Measurements from ENCODE around the gene IGF1.
"Not testable (repeated sequence)": the region's sequence is repeated elsewhere in the genome, so short reads cannot be mapped to it uniquely, and the experiment has no call there.

Gene IGF1

DNA sequence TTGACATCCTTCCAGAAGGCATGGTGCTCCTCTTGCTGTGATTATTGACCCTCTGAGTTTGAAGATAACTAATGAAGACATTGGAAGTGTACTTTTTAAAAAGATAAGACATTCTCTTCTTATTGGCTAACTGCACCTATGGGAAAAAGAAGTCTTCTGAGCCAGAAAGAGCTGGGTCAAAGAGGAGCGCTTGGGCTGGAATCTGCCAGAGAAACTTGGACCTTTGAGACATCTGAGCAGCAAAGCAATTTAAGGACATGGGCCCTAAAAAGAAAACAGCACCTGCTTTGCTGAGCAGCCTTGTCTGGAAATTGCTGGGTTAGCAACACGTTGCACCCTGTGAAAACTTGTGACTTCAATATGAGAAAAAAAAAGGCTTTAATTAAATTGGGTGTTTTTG is 27.8 kb downstream of the IGF1 start:
- no peak overlapping the region for H3K4me3 ChIP-seq (ENCODE audit: insufficient read length, low read depth)
- TF ChIP-seq YY1 (IDR thresholded peaks at IDR 0.05; ENCODE audit: insufficient read depth, insufficient read length) (no peak), SUZ12 (IDR thresholded peaks at IDR 0.05; ENCODE audit: extremely low read depth, insufficient read depth, insufficient read length) (no peak), ZNF274 (IDR thresholded peaks at IDR 0.05; ENCODE audit: low read depth, low read length) (no peak)
- H3K4me1 ChIP-seq (ENCODE audit: insufficient read depth, insufficient read length) = no peaks in the 10 kb centered on the region
- H3K9ac ChIP-seq (ENCODE audit: insufficient read length, low read depth) = no peak overlapping the region
- no peaks in the 10 kb centered on the region for H3K36me3 ChIP-seq (ENCODE audit: insufficient read depth, insufficient read length, low read length)
- H3K9me3 ChIP-seq (ENCODE audit: insufficient read depth, low read length) = no peaks in the 10 kb centered on the region
- H3K27me3 ChIP-seq (ENCODE audit: insufficient read depth, insufficient read length) = no peaks in the 10 kb centered on the region
- no peak for DNase-seq (ENCODE audit: low read depth, low spot score)

DNA sequence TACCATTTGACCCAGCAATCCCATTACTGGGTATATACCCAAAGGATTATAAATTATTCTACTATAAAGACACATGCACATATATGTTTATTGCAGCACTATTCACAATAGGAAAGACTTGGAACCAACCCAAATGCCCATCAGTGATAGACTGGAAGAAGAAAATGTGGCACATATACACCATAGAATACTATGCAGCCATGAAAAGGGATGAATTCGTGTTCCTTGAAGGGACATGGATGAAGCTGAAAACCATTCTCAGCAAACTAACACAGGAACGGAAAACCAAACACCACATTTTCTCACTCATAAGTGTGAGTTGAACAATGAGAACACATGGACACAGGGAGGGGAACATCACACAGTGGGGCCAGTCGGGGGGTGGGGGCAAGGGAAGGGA is 31.3 kb downstream of the IGF1 start:
- not testable (repeated sequence) for H3K4me1 ChIP-seq (ENCODE audit: insufficient read depth, insufficient read length); H3K9ac ChIP-seq (ENCODE audit: insufficient read length, low read depth); DNase-seq (ENCODE audit: low read depth, low spot score); H3K27me3 ChIP-seq (ENCODE audit: insufficient read depth, insufficient read length); H3K36me3 ChIP-seq (ENCODE audit: insufficient read depth, insufficient read length, low read length); H3K4me3 ChIP-seq (ENCODE audit: insufficient read length, low read depth); H3K9me3 ChIP-seq (ENCODE audit: insufficient read depth, low read length)

DNA sequence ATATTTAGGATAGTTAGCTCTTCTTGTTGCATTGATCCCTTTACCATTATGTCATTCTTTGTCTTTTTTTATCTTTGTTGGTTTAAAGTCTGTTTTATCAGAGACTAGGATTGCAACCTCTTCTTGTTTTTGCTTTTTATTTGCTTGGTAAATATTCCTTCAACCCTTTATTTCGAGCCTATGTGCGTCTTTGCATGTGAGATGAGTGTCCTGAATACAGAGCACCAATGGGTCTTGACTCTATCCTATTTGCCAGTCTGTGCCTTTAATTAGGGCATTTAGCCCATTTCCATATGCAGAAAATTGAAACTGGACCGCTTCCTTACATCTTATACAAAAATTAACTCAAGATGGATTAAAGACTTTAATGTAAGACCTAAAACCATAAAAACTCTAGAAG is 32.9 kb downstream of the IGF1 start:
- not testable (repeated sequence) for DNase-seq (ENCODE audit: low read depth, low spot score); H3K9me3 ChIP-seq (ENCODE audit: insufficient read depth, low read length); H3K4me1 ChIP-seq (ENCODE audit: insufficient read depth, insufficient read length); H3K36me3 ChIP-seq (ENCODE audit: insufficient read depth, insufficient read length, low read length); H3K27me3 ChIP-seq (ENCODE audit: insufficient read depth, insufficient read length); H3K9ac ChIP-seq (ENCODE audit: insufficient read length, low read depth); H3K4me3 ChIP-seq (ENCODE audit: insufficient read length, low read depth)

DNA sequence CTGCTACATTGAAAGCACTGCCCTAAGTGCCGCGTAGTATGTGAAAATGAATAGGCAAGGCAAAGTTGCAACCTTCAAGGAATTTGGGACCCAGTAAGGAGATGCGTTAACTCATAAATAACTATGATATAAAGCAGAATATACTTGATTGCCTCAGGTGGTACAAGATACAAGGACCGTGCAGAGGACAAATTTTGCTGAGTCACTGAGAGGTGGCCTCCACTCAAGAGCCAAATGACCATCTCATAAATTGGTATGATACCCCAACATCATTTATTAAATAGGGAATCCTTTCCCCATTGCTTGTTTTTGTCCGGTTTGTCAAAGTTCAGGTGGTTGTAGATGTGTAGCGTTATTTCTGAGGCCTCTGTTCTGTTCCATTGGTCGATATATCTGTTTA is 35.7 kb downstream of the IGF1 start:
- DNase-seq (ENCODE audit: low read depth, low spot score) = no peak
- Histone ChIP-seq H3K9ac (ENCODE audit: insufficient read length, low read depth) (no peak overlapping the region), H3K4me3 (ENCODE audit: insufficient read length, low read depth) (no peak overlapping the region), H3K36me3 (ENCODE audit: insufficient read depth, insufficient read length, low read length) (no peaks in the 10 kb centered on the region), H3K9me3 (ENCODE audit: insufficient read depth, low read length) (no peaks in the 10 kb centered on the region), H3K27me3 (ENCODE audit: insufficient read depth, insufficient read length) (no peaks in the 10 kb centered on the region), H3K4me1 (ENCODE audit: insufficient read depth, insufficient read length) (no peaks in the 10 kb centered on the region)
- TF ChIP-seq SUZ12 (IDR thresholded peaks at IDR 0.05; ENCODE audit: extremely low read depth, insufficient read depth, insufficient read length) = no peak
- TF ChIP-seq YY1 (IDR thresholded peaks at IDR 0.05; ENCODE audit: insufficient read depth, insufficient read length) = no peak
- no peak for TF ChIP-seq ZNF274 (IDR thresholded peaks at IDR 0.05; ENCODE audit: low read depth, low read length)

DNA sequence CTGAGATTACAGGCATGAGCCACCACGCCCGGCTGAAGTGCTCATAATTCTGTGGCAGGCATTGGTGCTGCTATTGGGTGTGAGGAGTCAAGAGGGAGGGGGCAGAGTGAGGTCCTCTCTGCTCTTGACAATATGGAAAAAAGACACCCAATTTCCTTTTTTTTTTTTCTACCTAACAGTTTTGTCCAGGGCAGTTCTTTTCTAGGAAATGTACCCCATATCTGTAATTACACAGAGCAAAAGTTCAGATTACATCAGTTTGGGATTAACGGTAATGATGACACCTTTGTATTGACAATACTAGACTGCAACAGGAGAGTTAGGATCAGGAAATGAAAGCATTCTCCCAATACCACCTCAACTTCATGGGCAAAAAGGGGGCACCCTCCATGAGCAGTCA is 36.3 kb downstream of the IGF1 start:
- no peak for DNase-seq (ENCODE audit: low read depth, low spot score)
- H3K9ac ChIP-seq (ENCODE audit: insufficient read length, low read depth) = no peak overlapping the region
- H3K36me3 ChIP-seq (ENCODE audit: insufficient read depth, insufficient read length, low read length) = no peaks in the 10 kb centered on the region
- no peaks in the 10 kb centered on the region for H3K27me3 ChIP-seq (ENCODE audit: insufficient read depth, insufficient read length)
- no peak overlapping the region for H3K4me3 ChIP-seq (ENCODE audit: insufficient read length, low read depth)
- no peaks in the 10 kb centered on the region for H3K4me1 ChIP-seq (ENCODE audit: insufficient read depth, insufficient read length)
- no peaks in the 10 kb centered on the region for H3K9me3 ChIP-seq (ENCODE audit: insufficient read depth, low read length)
- no peak for TF ChIP-seq YY1 (IDR thresholded peaks at IDR 0.05; ENCODE audit: insufficient read depth, insufficient read length)
- TF ChIP-seq SUZ12 (IDR thresholded peaks at IDR 0.05; ENCODE audit: extremely low read depth, insufficient read depth, insufficient read length) = no peak
- no peak for TF ChIP-seq ZNF274 (IDR thresholded peaks at IDR 0.05; ENCODE audit: low read depth, low read length)

DNA sequence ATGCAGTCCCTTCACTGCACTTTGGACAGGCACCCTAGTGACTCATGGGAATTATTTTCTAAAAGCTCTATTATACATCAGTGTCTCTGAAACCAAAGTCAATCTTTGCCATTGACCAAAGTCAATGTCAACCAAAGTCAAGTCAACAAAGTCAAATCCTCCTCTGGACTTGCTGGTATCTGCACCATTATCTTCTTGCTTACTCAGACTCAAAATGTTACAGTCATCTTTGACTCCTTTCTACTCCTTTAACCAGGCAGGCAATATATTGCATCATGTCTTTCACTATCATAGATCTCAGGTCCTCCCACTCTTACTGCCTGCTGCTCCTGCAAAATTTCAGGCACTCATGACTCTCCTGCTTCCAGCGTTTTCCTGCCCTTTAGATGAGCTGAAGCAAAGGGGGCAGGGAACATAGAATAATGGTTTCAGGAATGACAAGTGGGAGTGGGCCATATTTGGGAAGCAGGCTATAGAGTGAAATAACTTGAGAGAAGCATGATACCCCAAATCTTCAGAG is 39.2 kb downstream of the IGF1 start:
- Histone ChIP-seq H3K9ac (ENCODE audit: insufficient read length, low read depth) (no peak overlapping the region), H3K36me3 (ENCODE audit: insufficient read depth, insufficient read length, low read length) (no peaks in the 10 kb centered on the region), H3K4me3 (ENCODE audit: insufficient read length, low read depth) (no peak overlapping the region), H3K9me3 (ENCODE audit: insufficient read depth, low read length) (no peaks in the 10 kb centered on the region), H3K27me3 (ENCODE audit: insufficient read depth, insufficient read length) (no peaks in the 10 kb centered on the region), H3K4me1 (ENCODE audit: insufficient read depth, insufficient read length) (no peaks in the 10 kb centered on the region)
- no peak for DNase-seq (ENCODE audit: low read depth, low spot score)
- TF ChIP-seq SUZ12 (IDR thresholded peaks at IDR 0.05; ENCODE audit: extremely low read depth, insufficient read depth, insufficient read length) (no peak), ZNF274 (IDR thresholded peaks at IDR 0.05; ENCODE audit: low read depth, low read length) (no peak), YY1 (IDR thresholded peaks at IDR 0.05; ENCODE audit: insufficient read depth, insufficient read length) (no peak)

DNA sequence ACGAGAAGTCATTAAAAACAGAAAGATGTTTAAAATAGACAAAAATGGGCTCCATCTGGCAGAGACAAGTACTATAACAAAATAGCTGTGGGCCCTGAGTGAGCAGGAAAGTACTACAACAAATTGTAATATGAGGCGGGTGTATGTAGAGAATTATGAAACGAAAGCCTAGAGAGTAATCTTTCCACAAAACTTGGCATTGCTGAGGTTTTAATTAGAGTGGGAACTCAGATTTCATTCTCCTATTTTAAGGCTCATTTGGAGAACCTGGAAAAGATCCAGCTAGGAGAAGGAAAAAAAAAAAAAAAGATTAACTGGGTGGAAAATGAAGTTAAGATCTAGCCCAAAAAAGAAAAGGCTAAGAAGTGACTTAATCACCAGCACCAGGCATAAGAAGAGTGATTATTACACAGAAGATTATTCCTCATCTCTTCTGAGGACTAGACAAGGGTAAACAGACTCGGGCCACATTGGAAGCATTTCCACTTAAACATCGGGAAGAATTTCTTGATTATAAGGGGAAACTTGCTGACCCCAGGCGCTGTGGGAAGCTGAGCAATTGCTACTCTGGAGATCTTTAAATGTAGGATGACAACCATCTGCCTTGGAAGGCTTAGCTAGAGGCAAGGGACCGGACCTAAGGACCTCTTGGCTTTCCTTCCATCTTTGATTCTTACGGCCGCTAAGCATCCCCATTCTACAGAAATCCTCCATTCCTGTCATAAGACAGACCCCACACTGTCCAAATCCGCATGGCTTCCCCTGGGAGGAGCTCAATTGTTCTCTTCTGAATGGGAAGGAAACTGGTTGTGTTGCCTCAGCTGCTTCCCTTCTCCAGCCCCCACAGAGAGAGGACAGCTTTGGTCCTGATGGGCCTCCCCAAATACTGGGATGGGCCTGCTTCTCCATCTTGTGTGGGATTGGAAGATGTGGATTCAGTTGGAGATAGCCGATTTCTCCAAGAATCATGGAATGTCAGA is 40.6 kb downstream of the IGF1 start:
- H3K4me3 ChIP-seq (ENCODE audit: insufficient read length, low read depth) = no peak overlapping the region

More for the DNA sequence above, 40.6 kb downstream of the IGF1 start:
- no peak for TF ChIP-seq ZNF274 (IDR thresholded peaks at IDR 0.05; ENCODE audit: low read depth, low read length)
- no peak overlapping the region for H3K9ac ChIP-seq (ENCODE audit: insufficient read length, low read depth)
- H3K4me1 ChIP-seq (ENCODE audit: insufficient read depth, insufficient read length) = no peaks in the 10 kb centered on the region
- no peak for DNase-seq (ENCODE audit: low read depth, low spot score)
- no peaks in the 10 kb centered on the region for H3K27me3 ChIP-seq (ENCODE audit: insufficient read depth, insufficient read length)
- no peaks in the 10 kb centered on the region for H3K36me3 ChIP-seq (ENCODE audit: insufficient read depth, insufficient read length, low read length)
- no peaks in the 10 kb centered on the region for H3K9me3 ChIP-seq (ENCODE audit: insufficient read depth, low read length)
